ENCODE data around the gene MYOC.
"Not testable (repeated sequence)": the region's sequence is repeated elsewhere in the genome, so short reads cannot be mapped to it uniquely, and the experiment has no call there.

MYOC gene

GRCh38 chr1:171652234-171652822, at the start of gene MYOC:
MYOC (minus strand) TSS chr1:171652688; CDS start chr1:171652611, 77 bp downstream.
- no peak for DNase-seq

GRCh38 chr1:171699531-171699930, 47.0 kb upstream of the MYOC start:
- no peak for DNase-seq

GRCh38 chr1:171695772-171696171, 43.3 kb upstream of the MYOC start:
- not testable (repeated sequence) for DNase-seq

GRCh38 chr1:171693541-171693940, 41.1 kb upstream of the MYOC start:
- not testable (repeated sequence) for DNase-seq

- DNase-seq, result no peak
These were observed 31.4 kb upstream of the MYOC start for GRCh38 chr1:171683870-171684269.

GRCh38 chr1:171680339-171680738, 27.9 kb upstream of the MYOC start:
- DNase-seq, result no peak

GRCh38 chr1:171676823-171677222, 24.3 kb upstream of the MYOC start:
- DNase-seq, result no peak

GRCh38 chr1:171674431-171675405, 22.2 kb upstream of the MYOC start:
- DNase-seq, result peak in 4 of 51 donors; percentile 5 to 25 (median 8)

- no peak for DNase-seq
These were observed 18.3 kb upstream of the MYOC start for GRCh38 chr1:171670739-171671138.

GRCh38 chr1:171668372-171668771, 15.9 kb upstream of the MYOC start:
- no peak for DNase-seq

GRCh38 chr1:171666114-171666769, 13.8 kb upstream of the MYOC start:
- no peak for DNase-seq

GRCh38 chr1:171664976-171665375, 12.5 kb upstream of the MYOC start:
- no peak for DNase-seq

GRCh38 chr1:171663854-171664575, 11.5 kb upstream of the MYOC start:
- no peak for DNase-seq

- DNase-seq, result no peak
These were observed 10.8 kb upstream of the MYOC start for GRCh38 chr1:171663036-171663853.

GRCh38 chr1:171661076-171661650, 8.7 kb upstream of the MYOC start:
- DNase-seq, result no peak

GRCh38 chr1:171656206-171656605, 3.7 kb upstream of the MYOC start:
- not testable (repeated sequence) for DNase-seq

GRCh38 chr1:171655746-171656116, 3.2 kb upstream of the MYOC start:
- no peak for DNase-seq

- peak in 22 of 51 donors; percentile 2 to 40 (median 12) for DNase-seq
These were observed 2.7 kb upstream of the MYOC start for GRCh38 chr1:171654942-171655745.

- peak in 2 of 51 donors; percentile 0 to 8 for DNase-seq
These were observed 1.9 kb upstream of the MYOC start for GRCh38 chr1:171654201-171654941.

Measured in hypothalamus (tissue), 51 donors.